ENCODE measurements around the gene CPAMD8. TPM values are rescaled to one million over a fixed set of nuclear protein-coding genes. Genes with fewer than 3 reads are reported as not detected.
A peak's percentile ranks its signal among the peaks of the same experiment; 100 is the strongest.

Gene CPAMD8
- total and polyA plus RNA-seq, 9 of the 15 experiments (the other 6 are each of a cell fraction or from before 2014, with no cell fraction given): 0.20 to 2.1 (median 1.3) TPM

DNA sequence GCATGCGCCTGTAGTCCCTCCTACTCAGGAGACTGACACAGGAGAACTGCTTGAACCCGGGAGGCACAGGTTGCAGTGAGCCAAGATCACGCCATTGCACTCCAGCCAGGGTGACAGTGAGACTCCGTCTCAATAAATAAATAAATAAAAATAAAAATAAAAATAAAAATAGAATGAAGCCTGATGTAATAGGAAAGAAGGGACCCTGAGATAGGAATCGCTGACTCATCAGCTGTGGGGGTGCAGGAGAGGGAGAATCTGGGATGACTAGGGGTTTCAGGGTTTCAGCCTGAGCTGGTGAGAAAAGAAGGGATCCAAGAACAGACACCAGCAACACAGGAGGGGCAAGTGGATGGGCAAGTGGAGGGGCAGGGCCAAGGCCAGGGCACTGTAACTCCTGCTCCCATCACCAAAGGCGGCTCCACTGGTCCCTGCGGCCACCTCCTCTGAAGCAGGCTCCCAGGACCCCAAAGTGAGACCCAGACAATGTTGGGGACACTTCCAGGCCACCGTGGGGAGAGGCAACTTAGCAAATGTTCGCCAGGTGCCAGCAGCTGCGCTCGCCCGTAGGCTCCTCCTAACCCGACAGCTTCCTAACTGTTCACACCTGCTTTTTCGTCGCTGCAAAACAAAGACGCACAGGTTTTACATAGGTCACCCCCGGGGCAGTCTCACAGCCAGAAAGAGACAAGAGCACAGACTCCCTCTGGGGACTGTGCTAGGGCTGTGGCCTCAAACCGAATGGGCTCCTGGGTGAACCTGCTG lies 47.4 kb upstream of the CPAMD8 start (continued):
- no peak for TF ChIP-seq SP2 (IDR thresholded peaks at IDR 0.05; ENCODE audit: extremely low read depth, low read depth, low read length, poor library complexity, severe bottlenecking)
- 0 out of 2 replicates have a peak, but pooled peaks have one; percentile 19 for TF ChIP-seq ZNF766 (CRISPR knock-in tag; conservative IDR thresholded peaks at IDR 0.05)
- peak; percentile 2 to 11; a peak in 1 of 4 replicates for TF ChIP-seq SIN3A (IDR thresholded peaks at IDR 0.05; ENCODE audit: borderline replicate concordance in 2 of 2, control insufficient read depth in 1 of 2, low read depth in 2 of 2, low read length in 2 of 2)
- peak; percentile 59 for TF ChIP-seq SUPT5H (IDR thresholded peaks at IDR 0.05)
- peak; percentile 43; the same call in 1 of the 2 replicates for TF ChIP-seq MEF2D (tag; conservative IDR thresholded peaks at IDR 0.05; ENCODE audit: low read depth)
- TF ChIP-seq ZNF79 (CRISPR knock-in tag; IDR thresholded peaks at IDR 0.05; ENCODE audit: low read depth): no peak
- TF ChIP-seq POLR2A (conservative IDR thresholded peaks at IDR 0.05): peak; percentile 54
- TF ChIP-seq, protein P1, sequence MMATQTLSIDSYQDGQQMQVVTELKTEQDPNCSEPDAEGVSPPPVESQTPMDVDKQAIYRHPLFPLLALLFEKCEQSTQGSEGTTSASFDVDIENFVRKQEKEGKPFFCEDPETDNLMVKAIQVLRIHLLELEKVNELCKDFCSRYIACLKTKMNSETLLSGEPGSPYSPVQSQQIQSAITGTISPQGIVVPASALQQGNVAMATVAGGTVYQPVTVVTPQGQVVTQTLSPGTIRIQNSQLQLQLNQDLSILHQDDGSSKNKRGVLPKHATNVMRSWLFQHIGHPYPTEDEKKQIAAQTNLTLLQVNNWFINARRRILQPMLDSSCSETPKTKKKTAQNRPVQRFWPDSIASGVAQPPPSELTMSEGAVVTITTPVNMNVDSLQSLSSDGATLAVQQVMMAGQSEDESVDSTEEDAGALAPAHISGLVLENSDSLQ (IDR thresholded peaks at IDR 0.05): peak; percentile 74
- TF ChIP-seq, protein P2, sequence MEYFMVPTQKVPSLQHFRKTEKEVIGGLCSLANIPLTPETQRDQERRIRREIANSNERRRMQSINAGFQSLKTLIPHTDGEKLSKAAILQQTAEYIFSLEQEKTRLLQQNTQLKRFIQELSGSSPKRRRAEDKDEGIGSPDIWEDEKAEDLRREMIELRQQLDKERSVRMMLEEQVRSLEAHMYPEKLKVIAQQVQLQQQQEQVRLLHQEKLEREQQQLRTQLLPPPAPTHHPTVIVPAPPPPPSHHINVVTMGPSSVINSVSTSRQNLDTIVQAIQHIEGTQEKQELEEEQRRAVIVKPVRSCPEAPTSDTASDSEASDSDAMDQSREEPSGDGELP (CRISPR knock-in tag; IDR thresholded peaks at IDR 0.05; ENCODE audit: borderline replicate concordance): 0 out of 2 replicates have a peak, but pooled peaks have one; percentile 29
- 0 out of 2 replicates have a peak, but pooled peaks have one; percentile 6 for TF ChIP-seq L3MBTL2 (IDR thresholded peaks at IDR 0.05)
- peak; percentile 50 for TF ChIP-seq ZNF134 (CRISPR knock-in tag; conservative IDR thresholded peaks at IDR 0.05)
- 0 out of 2 replicates have a peak, but pooled peaks have one; percentile 55 for TF ChIP-seq HBP1 (CRISPR knock-in tag; IDR thresholded peaks at IDR 0.05)
- TF ChIP-seq ZEB2 (IDR thresholded peaks at IDR 0.05): peak; percentile 15; the same call in 1 of the 2 replicates
- no peak for TF ChIP-seq DIDO1 (tag; IDR thresholded peaks at IDR 0.05; ENCODE audit: low read depth)
- 0 out of 4 replicates have a peak, but pooled peaks of 1 of the 2 experiments have one; percentile 27 for TF ChIP-seq FOXK2 (conservative IDR thresholded peaks at IDR 0.05 in 1 of 2, IDR thresholded peaks at IDR 0.05 in 1 of 2; ENCODE audit: low read depth in 2 of 2)
- peak; percentile 71 for TF ChIP-seq EP400 (IDR thresholded peaks at IDR 0.05)
- no peak for TF ChIP-seq ZFP30 (CRISPR knock-in tag; IDR thresholded peaks at IDR 0.05; ENCODE audit: borderline replicate concordance)
- peak; percentile 100 for TF ChIP-seq ZNF316 (IDR thresholded peaks at IDR 0.05)
- TF ChIP-seq NCOR1 (IDR thresholded peaks at IDR 0.05): peak; percentile 39; the same call in 1 of the 2 replicates
- TF ChIP-seq ZNF764 (CRISPR knock-in tag; IDR thresholded peaks at IDR 0.05; ENCODE audit: low read depth): no peak
- peak; percentile 94 for TF ChIP-seq SMARCA4 (IDR thresholded peaks at IDR 0.05)
- TF ChIP-seq, protein P3, sequence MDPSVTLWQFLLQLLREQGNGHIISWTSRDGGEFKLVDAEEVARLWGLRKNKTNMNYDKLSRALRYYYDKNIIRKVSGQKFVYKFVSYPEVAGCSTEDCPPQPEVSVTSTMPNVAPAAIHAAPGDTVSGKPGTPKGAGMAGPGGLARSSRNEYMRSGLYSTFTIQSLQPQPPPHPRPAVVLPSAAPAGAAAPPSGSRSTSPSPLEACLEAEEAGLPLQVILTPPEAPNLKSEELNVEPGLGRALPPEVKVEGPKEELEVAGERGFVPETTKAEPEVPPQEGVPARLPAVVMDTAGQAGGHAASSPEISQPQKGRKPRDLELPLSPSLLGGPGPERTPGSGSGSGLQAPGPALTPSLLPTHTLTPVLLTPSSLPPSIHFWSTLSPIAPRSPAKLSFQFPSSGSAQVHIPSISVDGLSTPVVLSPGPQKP (CRISPR knock-in tag; IDR thresholded peaks at IDR 0.05): no peak
- 0 out of 2 replicates have a peak, but pooled peaks have one; percentile 4 for TF ChIP-seq NFRKB (IDR thresholded peaks at IDR 0.05; ENCODE audit: low read depth)
- TF ChIP-seq MAFF (IDR thresholded peaks at IDR 0.05; ENCODE audit: low read length): peak; percentile 96
- no peak for TF ChIP-seq KAT2B (IDR thresholded peaks at IDR 0.05; ENCODE audit: low read depth, low read length)
